Transverse colon (tissue), 4 donors: ENCODE results near the gene SLC25A25.
"Not testable (repeated sequence)": the region's sequence is repeated elsewhere in the genome, so short reads cannot be mapped to it uniquely, and the experiment has no call there.

Experiments
- POLR2A ChIP-seq: fragments of 450-650 bp; IDR thresholded peaks from one replicate; pipeline ENCODE4 v1.6.1; 2016; ENCODE audit warnings: antibody characterized with exemption, mild to moderate bottlenecking, moderate library complexity
- POLR2AphosphoS5 ChIP-seq, 3 donors: sonication (generic); formaldehyde crosslinking; IDR thresholded peaks; one replicate each; pipeline ENCODE4 v1.6.1; 2016; ENCODE audit warnings: antibody characterized with exemption in 3 of 3
- TF ChIP-seq, protein P1 (sequence below), 5 experiments: fragments of 200-600 bp in 3 of 5; fragments of 450-650 bp in 2 of 5; sonication (generic) in 3 of 5; IDR thresholded peaks; 1 replicate in 2 of 5; 2 replicates in 3 of 5; pipeline ENCODE4 v1.5.1; 2016 to 2017; ENCODE audit warnings: antibody characterized with exemption in 5 of 5, inconsistent platforms in 3 of 5, mild to moderate bottlenecking in 2 of 5, moderate library complexity in 1 of 5

DNA sequence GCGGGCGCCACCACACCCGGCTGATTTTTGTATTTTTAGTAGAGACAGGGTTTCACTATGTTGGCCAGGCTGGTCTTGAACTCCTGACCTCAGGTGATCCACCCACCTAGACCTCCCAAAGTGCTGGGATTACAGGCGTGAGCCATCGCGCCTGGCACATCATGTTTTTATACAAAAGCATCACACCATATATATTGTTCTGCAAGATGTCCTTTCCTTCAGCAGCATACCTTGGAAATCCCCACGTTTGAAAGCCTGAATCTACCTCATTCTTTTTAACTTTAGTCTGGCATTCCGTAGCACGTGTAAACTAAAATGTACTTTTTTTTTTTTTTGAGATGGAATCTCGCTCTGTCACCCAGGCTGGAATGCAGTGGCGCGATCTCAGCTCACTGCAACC lies 44.4 kb upstream of the SLC25A25 start:
- TF ChIP-seq, protein P1, sequence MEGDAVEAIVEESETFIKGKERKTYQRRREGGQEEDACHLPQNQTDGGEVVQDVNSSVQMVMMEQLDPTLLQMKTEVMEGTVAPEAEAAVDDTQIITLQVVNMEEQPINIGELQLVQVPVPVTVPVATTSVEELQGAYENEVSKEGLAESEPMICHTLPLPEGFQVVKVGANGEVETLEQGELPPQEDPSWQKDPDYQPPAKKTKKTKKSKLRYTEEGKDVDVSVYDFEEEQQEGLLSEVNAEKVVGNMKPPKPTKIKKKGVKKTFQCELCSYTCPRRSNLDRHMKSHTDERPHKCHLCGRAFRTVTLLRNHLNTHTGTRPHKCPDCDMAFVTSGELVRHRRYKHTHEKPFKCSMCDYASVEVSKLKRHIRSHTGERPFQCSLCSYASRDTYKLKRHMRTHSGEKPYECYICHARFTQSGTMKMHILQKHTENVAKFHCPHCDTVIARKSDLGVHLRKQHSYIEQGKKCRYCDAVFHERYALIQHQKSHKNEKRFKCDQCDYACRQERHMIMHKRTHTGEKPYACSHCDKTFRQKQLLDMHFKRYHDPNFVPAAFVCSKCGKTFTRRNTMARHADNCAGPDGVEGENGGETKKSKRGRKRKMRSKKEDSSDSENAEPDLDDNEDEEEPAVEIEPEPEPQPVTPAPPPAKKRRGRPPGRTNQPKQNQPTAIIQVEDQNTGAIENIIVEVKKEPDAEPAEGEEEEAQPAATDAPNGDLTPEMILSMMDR (IDR thresholded peaks at IDR 0.05) = not testable (repeated sequence)
- not testable (repeated sequence) for TF ChIP-seq POLR2AphosphoS5 (IDR thresholded peaks at IDR 0.05); POLR2A
